H4 (cell line): ENCODE results near the gene TVP23B. TPM values are rescaled to one million over a fixed set of nuclear protein-coding genes. Genes with fewer than 3 reads are reported as not detected.
"Not testable (repeated sequence)": the region's sequence is repeated elsewhere in the genome, so short reads cannot be mapped to it uniquely, and the experiment has no call there.

Experiments used
- DNase-seq: peaks from one replicate; pipeline ENCODE4 v3.0.0-alpha.2; 2015; ENCODE audit warnings: low spot score
- total RNA-seq: library from RNA; depleted of rRNA; stranded (reverse); fragments of >200 nt; shearing (Covaris generic); gene quantifications from 2 replicates; pipeline ENCODE4 v1.2.3, GENCODE V29; 2014; rRNA removed

Gene TVP23B
- total RNA-seq, 1 experiment from 2014 or later: 67.6 TPM

DNA sequence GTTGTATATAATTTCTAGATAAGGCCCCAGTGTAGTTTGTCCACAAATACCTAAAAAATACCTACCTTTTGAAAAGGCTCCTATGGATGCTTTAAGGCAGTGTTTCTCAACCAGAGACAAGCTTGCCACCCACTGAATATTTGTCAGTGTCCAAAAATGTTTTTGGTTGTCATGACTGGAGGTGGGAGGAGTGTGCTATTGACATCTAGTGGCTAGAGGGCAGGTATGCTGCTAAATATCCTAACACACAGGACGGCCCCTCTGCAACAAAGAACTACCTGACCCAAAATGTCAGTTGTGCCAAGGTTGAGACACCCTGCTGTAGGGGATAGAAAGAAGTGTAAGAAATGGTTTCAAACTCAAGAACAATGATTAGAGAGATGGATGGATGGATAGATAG lies 10.4 kb downstream of the TVP23B start:
- not testable (repeated sequence) for DNase-seq

DNA sequence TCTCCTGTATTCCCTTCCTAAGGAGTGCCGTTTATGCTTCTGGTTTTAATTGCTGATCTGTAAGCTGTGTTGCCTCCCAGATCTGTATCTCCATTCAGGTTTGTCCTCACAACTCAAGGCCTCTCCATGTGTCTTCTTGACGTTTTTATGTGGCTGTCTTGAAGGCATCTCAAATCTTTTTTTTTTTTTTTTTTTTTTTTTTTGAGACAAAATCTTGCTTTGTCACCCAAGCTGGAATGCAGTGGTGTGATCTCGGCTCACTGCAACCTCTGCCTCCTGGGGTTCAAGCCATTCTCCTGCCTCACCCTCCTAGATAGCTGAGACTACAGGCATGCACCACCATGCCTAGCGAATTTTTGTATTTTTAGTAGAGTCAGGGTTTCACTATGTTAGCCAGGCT lies 13.9 kb downstream of the TVP23B start:
- DNase-seq: not testable (repeated sequence)

DNA sequence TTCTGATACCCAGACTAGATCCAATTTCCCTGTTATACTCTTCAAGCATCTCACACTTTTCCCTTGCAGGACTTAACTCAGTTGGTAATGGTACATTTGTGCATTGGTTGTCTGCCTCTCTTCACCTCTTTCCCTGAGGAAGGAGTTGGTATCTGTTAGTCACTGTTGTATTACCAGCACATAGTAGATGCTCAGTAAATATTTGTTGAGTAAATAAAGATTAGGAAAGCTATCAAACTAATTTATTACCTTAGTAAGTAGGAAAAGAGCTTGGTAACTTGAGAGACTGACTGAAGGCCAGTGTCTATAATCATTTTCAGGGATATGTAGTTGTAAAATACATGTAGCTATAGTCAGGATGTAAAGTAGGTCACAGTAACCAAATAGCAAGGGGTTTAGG lies 15.9 kb downstream of the TVP23B start:
- DNase-seq: not testable (repeated sequence)

DNA sequence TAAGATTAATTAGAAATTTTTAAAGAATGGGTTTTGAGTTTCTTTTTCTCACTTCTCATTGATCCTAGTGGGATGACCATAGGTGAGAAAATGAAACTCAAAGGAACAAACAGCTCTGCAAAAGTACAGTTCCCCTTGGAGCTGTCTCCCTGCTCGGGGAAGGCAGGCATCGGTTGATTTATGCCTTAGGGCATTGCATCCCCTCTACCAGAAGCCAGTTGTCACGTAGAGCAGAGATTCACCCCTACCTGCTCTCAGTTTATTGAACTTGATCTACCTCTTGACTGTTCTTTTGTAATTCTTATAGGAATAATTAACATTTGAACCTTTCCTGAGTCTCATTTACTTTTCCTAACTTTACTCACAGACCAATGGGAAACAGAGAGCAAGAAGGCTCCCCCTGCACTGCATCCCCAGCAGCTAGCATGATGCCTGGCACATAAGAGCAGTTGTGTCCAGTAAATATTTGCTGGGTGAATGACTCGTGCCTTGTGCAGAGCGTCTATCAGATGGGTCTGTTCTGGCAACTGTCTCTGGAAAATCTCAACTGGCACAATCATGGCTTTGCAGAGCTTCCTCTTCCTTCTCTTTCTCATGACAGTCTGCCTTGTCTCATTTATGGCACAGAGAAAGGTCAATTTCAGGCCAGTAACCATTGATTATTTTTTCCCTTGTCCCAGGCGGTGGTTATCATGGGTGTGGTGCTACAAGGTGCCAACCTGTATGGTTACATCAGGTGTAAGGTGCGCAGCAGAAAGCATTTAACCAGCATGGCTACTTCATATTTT lies 22.7 kb downstream of the TVP23B start:
- DNase-seq: not testable (repeated sequence)

DNA sequence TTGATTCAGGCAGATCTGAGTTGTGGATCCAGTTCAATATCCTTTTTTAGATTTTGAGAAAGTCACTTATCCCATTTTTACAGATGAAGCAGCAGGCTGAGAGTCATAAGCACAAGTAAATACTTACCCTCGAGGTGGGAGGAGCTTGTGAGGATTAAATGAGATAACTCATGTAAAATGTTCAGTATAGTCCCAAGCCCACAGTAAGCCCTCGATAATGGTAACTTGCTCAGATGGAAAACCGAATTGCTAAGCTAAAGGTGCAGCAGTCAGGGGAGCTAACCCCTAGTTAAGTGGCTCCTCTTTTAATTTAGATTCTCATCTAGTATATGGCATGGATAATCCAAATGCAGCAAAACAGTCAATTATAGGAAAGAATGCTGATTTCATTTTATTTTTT lies 34.9 kb downstream of the TVP23B start:
- DNase-seq: not testable (repeated sequence)

DNA sequence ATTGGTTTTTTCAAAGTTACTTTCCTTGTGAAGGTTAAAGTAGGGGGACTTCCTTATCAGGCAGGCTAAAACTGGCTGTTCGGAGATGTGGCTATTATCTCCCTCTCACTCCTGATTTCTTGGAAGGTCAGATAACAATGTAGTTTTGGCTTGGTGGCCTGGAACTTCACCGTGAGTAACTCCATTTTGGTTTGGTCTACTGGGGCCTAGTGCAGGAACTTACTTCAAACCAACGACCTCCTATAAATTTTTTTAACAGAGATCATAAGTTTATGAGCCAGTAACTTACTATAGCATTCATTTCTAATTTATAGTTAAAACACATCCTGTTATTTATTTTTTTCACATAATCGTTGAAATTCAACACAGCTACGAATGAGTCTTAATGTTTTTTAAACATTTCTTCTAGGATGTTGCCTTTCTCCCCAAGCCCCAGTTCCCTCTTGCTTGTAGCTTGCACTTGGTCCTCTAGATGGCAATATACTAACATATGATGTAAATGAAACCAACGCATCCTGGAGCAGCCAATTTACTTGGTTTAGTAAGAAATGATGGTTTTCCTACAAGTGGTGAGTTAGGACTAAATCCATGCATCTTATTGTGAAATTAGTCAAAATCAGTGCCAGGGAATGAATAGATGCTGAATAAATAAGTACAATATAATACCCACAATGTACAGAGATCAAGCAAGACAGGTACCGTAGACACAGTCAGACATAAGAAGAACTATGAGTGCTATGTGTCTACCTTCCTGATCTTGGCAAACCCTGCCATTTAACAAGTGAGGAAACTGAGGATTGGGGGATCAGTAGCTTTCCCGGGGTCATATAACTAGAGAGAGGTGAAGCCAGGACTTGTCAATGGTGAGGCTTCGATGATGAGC lies 35.7 kb downstream of the TVP23B start:
- DNase-seq: peak; percentile 69

DNA sequence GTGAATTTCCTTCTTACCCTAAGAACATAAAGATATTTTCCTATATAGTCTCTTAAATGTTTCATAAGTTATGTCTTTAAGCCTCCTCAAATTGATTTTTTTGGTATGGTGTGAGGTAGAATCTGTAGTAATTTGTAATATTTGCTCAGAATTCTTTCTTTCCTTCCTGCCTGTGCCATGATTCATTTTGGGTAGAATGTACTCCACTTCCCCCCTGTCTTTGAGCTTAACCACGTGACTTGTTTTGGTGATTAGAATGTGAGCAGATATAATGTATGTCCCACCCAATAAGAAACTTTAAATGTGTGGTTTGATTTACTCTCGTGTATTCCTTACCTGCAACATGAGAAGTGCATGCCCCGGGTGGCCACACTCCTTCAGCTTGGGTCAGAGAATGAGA lies 40.4 kb downstream of the TVP23B start:
- not testable (repeated sequence) for DNase-seq

DNA sequence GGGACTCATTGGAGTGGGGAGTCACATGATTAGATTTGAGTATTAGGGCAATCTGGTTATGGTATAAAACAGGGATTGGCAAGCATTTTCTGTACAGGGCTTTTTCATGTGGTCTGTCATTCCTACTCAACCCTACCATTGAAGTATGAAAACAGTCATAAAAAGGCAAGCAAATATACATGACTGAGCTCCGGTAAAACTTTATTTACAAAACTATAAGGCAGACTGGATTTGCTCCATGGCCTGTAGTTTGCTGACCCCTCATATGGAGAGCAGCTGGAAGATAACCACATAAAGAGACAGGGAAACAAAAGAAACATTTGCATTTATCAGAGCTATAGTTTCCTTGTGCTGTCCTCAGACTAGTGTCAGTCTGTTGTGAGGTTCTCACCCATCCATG lies 46.6 kb downstream of the TVP23B start:
- not testable (repeated sequence) for DNase-seq

DNA sequence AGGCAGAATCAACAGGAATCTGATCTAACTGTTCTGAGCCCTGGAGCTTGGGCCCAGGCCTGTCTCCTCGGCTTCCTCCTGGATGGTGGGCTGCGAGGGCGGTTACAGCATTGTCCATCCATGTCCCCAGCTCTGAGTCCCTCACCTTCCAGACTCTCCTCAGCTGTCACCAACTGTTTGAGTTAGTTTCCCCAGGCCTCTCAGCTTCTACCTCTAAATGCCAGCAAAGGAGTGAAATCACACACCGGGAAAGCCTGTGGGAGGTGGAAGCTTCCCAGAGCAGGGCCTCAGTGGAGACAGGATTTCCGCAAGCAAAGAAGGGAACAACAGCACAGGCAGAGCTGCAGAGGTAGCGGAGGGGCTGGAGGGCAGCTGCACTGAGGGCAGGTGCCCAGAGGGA lies 67.5 kb downstream of the TVP23B start:
- no peak for DNase-seq

DNA sequence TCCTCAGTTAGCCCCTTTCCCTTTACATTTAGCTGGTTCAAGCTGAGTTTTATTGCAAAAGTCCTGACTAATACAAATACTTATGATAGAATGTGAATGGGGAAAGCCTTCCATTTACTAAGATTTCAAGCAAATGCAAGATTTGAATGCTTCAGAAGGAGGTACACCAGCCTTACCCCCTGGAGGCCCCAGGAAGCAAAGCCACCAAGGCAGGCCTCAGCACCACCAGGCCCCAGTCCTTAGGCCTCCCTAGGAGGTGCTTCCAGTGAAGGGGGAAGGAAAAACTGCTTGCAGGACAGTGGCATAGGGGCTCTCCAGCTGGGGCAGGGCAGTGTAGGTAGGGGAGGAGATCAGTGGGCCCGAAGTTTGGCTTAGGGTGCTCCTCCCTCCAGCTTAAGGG lies 69.7 kb downstream of the TVP23B start:
- no peak for DNase-seq

DNA sequence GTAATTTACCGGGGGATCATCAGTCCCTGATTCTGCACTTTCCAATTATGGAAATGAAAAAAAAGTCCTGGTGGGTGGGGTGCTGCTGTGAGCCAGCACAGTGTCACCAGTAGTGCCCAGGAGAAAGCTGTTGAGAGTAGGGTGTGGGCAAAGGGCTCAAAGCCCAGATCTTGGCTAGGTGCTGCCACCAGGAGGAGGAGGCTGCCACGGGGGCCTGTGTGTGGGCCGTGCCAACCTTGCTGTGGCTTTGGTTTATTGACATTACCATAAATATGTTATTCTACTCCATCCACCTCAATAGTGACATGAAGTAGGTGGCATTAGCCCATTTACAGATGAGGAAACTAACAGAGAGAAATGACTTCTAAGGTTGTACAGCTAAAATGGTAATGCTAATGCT lies 70.2 kb downstream of the TVP23B start:
- peak; percentile 52 for DNase-seq

DNA sequence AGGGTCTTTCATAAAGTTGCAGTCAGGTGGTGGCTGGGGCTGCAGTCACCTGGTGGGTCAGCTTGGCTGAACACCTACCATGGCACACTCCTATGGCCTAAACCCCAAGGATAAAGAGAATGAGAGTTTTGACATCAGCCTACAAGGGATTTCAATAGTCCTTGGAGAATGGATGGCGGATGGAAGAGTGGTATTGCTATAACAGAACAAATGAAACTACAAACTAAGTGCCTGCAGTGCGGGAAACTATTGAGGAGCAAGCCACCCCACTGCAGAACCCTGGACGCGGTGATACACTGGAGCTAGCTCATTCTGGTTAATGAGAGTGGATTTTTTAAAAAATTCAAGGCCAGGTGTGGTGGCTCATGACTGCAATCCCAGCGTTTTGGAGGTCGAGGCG lies 74.0 kb downstream of the TVP23B start:
- DNase-seq: no peak

DNA sequence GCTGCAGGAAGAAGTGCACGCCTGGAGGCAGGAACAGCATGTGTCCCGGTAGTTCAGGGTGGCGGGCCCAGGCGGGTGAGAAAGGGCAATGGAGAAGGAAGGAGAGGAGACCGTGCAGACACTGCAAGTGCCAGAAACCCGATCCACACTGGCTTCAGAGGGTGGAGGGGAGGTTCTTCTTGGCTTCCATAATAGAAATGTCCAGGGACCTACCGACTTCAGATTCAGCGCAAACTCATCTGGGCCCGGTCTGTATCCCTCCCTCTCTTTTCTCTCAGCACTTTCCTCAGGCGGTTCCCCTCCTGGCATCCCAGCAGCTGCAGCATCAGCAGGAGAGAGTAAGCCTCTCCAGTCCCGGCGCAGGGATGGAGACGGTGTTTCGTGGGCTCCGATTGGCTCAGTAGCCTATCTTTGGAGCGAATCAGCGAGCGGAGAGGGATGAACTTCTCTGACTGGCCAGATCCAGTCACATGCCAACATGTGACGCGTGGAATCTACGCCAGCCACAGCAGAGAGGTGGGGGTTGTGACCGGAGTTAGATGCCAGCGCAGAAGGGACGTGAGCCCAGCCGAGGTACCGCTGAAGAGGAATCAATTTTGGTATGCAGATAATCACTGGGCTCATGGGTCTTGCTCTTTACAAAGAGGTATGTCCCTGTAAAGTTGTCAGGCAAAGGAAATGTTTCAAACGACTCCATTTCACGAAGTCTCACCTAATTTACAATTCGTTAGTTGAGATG lies 75.0 kb downstream of the TVP23B start:
- peak; percentile 95 for DNase-seq

Other genes starting within 250 kb of the TVP23B start
- not detected in 2 replicates for gene TBC1D28, start 136.8 kb upstream of the TVP23B start, total RNA-seq
- 0.46 TPM in 1 of 2 replicates, not detected in the other for gene FOXO3B, start 98.9 kb upstream of the TVP23B start, total RNA-seq
- 0.02 TPM in 1 of 2 replicates, not detected in the other for gene FBXW10, start 37.1 kb upstream of the TVP23B start, total RNA-seq
- 48.3 and 56.7 TPM in 2 replicates for gene PRPSAP2, start 76.9 kb downstream of the TVP23B start, total RNA-seq
- 0.10 TPM in 1 of 2 replicates, not detected in the other for gene SLC5A10, start 171.0 kb downstream of the TVP23B start, total RNA-seq
- 4.4 and 5.9 TPM in 2 replicates for gene FAM83G, start 223.6 kb downstream of the TVP23B start, total RNA-seq